Measurements from ENCODE around the gene USP14. TPM values are rescaled to one million over a fixed set of nuclear protein-coding genes. Genes with fewer than 3 reads are reported as not detected.
A peak's percentile ranks its signal among the peaks of the same experiment; 100 is the strongest.

USP14 gene
- total RNA-seq, 4 donors from 2014 or later = 25.9 to 56.4 (median 35.6) TPM

DNA sequence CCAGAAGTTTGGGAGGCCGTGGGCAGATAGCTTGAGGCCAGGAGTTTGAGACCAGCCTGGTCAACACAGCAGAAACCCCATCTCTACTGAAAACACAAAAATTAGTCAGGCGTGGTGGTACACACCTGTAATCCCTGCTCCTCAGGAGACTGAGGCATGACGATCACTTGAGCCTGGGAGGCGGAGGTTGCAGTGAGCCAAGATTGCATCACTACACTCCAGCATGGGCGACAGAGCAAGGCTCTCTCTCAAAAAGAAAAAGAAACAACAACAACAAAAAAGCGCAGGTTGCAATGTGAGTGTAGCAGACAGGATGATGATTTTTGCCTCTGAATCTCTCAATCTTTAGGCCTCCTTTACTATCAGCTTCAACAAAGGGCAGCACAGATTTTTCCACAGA lies 2.7 kb upstream of the USP14 start:
- intact Hi-C loops (cut with DNase I) = no loop called here
- 37 to 53% methylated on average over 6 of the region's 6 CpGs for WGBS, 2 donors

GRCh38 chr18:156514-157230 lies 1.7 kb upstream of the USP14 start:
- H3K27ac ChIP-seq = no peak overlapping the region
- TF ChIP-seq CTCF (IDR thresholded peaks at IDR 0.05) = no peak
- no peak for TF ChIP-seq POLR2A (IDR thresholded peaks at IDR 0.05)
- H3K9me3 ChIP-seq = no peaks in the 10 kb centered on the region
- DNase-seq = no peak
- intact Hi-C loops (cut with DNase I) = no loop called here
- no peaks in the 10 kb centered on the region for H3K27me3 ChIP-seq
- no peak overlapping the region for H3K4me3 ChIP-seq (replicated peaks in 1 of 3)
- H3K4me1 ChIP-seq = peaks cover 13 to 18% of the 10 kb centered on the region in 2 donors
- 93 to 95% methylated on average over 6 of the region's 6 CpGs for WGBS, 2 donors
- H3K36me3 ChIP-seq = no peaks in the 10 kb centered on the region

More for the DNA sequence above, 2.7 kb upstream of the USP14 start:
- no peaks in the 10 kb centered on the region for H3K27me3 ChIP-seq
- no peaks in the 10 kb centered on the region for H3K36me3 ChIP-seq
- peak; percentile 80 to 84 for DNase-seq
- H3K4me3 ChIP-seq (replicated peaks in 1 of 3) = no peak overlapping the region
- H3K9me3 ChIP-seq = no peaks in the 10 kb centered on the region
- peaks cover 11 to 18% of the 10 kb centered on the region in 2 donors for H3K4me1 ChIP-seq
- TF ChIP-seq CTCF (IDR thresholded peaks at IDR 0.05) = no peak
- no peak for TF ChIP-seq POLR2A (IDR thresholded peaks at IDR 0.05)
- H3K27ac ChIP-seq = peak overlapping the region in 2 of 3 donors; percentile 25 to 31

DNA sequence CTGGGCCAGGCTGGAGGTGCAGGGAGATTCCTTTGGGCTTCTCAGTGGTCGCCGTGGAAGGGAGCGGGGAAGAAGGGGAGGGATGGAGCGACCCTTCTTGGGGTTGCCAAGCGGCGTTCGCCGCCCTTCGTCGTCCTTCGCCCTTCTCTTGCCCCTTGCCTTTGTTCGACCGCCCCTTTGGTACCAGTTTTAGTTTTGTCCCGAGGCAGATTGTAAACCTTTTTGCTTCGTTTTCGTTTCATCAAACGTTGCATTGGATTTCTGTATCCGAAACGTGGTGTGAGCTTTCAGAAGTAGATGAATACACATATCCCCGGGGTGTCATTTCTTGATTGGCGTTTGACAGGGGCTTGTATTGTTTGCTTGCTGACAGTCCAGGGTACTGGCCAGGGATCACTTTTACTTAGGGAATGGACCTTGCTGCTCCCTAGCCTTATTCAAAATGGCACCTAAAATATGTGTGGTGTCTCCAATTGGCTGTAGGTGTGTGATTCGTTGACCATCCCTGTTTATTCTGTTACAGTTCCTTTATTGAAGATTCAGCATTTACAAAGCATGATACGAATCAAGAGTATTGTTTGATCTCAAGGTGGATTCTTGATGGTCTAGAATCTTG lies 788 bp downstream of the USP14 start:
- TF ChIP-seq POLR2A (IDR thresholded peaks at IDR 0.05) (no peak), CTCF (IDR thresholded peaks at IDR 0.05) (no peak)
- H3K4me1 ChIP-seq = peaks cover 13 to 18% of the 10 kb centered on the region in 2 donors
- no peaks in the 10 kb centered on the region for H3K9me3 ChIP-seq
- intact Hi-C loops (cut with DNase I) = no loop called here
- H3K36me3 ChIP-seq = peaks cover 0 to under 1% of the 10 kb centered on the region in 2 donors
- no peak for DNase-seq
- peak overlapping the region; percentile 87 to 96 (median 92) for H3K4me3 ChIP-seq (replicated peaks in 1 of 3)
- no peaks in the 10 kb centered on the region for H3K27me3 ChIP-seq
- peak overlapping the region; percentile 68 to 79 (median 78) for H3K27ac ChIP-seq
- WGBS, 2 donors = 2 to 4% methylated on average over 22 to 23 of the region's 23 CpGs

DNA sequence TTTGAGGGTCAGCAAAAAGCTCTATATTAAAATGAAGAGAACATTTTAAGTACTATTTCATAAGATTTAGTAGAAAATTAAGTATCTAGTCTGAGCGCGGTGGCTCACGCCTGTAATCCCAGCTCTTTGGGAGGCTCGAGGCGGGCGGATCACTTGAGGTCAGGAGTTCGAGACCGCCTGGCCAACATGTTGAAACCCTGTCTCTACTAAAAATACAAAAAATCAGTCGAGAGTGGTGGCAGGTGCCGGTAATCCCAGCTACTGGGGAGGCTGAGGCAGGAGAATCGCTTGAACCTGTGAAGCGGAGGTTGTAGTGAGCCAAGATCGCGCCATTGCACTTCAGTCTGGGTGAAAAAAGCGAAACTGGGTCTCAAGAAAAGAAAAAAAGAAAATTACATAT lies 1.6 kb downstream of the USP14 start:
- DNase-seq = no peak
- H3K9me3 ChIP-seq = no peaks in the 10 kb centered on the region
- no peak overlapping the region for H3K4me3 ChIP-seq (replicated peaks in 1 of 3)

More for the DNA sequence above, 1.6 kb downstream of the USP14 start:
- intact Hi-C loops (cut with DNase I) = no loop called here
- Histone ChIP-seq H3K27me3 (no peaks in the 10 kb centered on the region), H3K27ac (no peak overlapping the region), H3K36me3 (peaks cover 5 to 6% of the 10 kb centered on the region in 2 donors), H3K4me1 (peaks cover 13 to 18% of the 10 kb centered on the region in 2 donors)
- 97% methylated on average over 15 of the region's 15 CpGs for WGBS, 2 donors
- TF ChIP-seq CTCF (IDR thresholded peaks at IDR 0.05) (no peak), POLR2A (IDR thresholded peaks at IDR 0.05) (no peak)
